ENCODE measurements around the gene OPRM1.

Gene OPRM1

DNA sequence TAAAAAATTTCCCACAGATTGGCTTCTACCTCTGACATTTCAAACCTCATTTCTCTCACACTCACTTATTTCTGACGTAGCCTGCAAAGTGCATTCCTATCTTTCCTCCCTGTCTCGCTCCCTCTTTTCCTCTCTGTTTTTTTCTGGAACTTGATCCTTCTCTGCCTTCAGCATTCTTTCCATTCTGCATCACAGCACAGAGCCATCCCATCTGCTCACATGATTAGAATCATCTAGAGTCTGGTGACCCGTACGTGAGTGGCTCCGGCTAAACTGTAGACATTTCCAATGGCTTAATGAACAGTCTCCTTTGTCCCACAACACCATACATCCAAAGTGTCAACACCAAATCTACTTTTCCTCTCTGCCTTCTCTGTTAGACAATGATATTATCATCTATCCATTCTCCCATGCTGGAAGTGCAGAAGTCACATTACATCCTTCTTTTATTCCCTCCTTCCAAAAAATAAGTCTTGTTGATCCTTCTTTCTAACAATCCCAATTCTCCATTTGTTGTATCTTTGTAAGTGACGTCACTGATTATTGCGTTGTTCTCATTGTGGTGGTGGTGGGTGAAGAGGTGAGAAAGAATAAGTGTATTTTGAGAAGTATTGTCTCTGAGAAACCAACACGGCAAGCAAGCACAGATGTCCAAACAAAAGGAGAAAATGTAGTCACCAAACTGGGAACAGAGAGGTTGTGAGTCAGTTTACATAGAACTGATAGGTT, 41.6 kb downstream of the OPRM1 start:
- Histone ChIP-seq H3K9ac (ENCODE audit: low read depth, low read length) (no peak overlapping the region), H3K27ac (ENCODE audit: low read length) (no peak overlapping the region), H3K4me2 (ENCODE audit: insufficient read depth, low read length) (no peak overlapping the region), H3K27me3 (ENCODE audit: insufficient read depth, low read length, poor library complexity) (no peaks in the 10 kb centered on the region), H4K20me1 (ENCODE audit: insufficient read depth, low read length) (no peaks in the 10 kb centered on the region), H2AFZ (ENCODE audit: low read depth, low read length) (no peak overlapping the region), H3K79me2 (ENCODE audit: insufficient read depth, low read length) (no peaks in the 10 kb centered on the region), H3K9me3 (ENCODE audit: insufficient read depth, low read length, severe bottlenecking) (no peaks in the 10 kb centered on the region), H3K4me3 (ENCODE audit: low read depth in 1 of 2, low read length in 2 of 2) (no peak overlapping the region), H3K4me1 (ENCODE audit: insufficient read depth, low read length) (no peaks in the 10 kb centered on the region), H3K36me3 (ENCODE audit: insufficient read depth, low read length) (no peaks in the 10 kb centered on the region)
- TF ChIP-seq CTCF (IDR thresholded peaks at IDR 0.05; ENCODE audit: borderline replicate concordance, extremely low read depth, low read length, poor library complexity, severe bottlenecking) (no peak), EZH2 (IDR thresholded peaks at IDR 0.05; ENCODE audit: borderline replicate concordance, low read depth, low read length, severe bottlenecking) (no peak)
- ATAC-seq (ENCODE audit: insufficient read depth, low read depth) (no peak), DNase-seq (no peak)

DNA sequence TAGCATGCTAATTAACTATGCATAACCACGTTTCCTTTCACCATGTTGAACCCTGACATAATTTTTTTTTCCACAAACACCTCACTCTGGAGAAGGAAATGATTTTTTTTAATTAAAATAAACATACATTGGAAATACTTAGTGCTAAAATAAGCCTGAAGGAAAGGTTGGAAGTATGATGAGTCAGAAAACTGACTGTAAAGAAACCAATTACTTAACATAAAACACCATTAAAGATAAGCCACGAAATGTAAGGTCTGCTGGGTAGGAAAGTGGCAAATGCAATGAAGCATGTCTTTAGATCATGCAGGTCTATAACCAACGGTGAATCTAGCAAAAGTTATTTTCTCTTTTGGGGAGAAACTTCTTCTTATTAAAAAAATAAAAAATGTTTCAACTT, 47.5 kb downstream of the OPRM1 start:
- Histone ChIP-seq H3K27ac (ENCODE audit: low read length) (no peak overlapping the region), H3K4me2 (ENCODE audit: insufficient read depth, low read length) (no peak overlapping the region), H3K4me3 (ENCODE audit: low read depth in 1 of 2, low read length in 2 of 2) (no peak overlapping the region), H3K4me1 (ENCODE audit: insufficient read depth, low read length) (no peaks in the 10 kb centered on the region), H2AFZ (ENCODE audit: low read depth, low read length) (no peak overlapping the region), H4K20me1 (ENCODE audit: insufficient read depth, low read length) (no peaks in the 10 kb centered on the region), H3K27me3 (ENCODE audit: insufficient read depth, low read length, poor library complexity) (no peaks in the 10 kb centered on the region), H3K36me3 (ENCODE audit: insufficient read depth, low read length) (no peaks in the 10 kb centered on the region), H3K79me2 (ENCODE audit: insufficient read depth, low read length) (no peaks in the 10 kb centered on the region), H3K9ac (ENCODE audit: low read depth, low read length) (no peak overlapping the region), H3K9me3 (ENCODE audit: insufficient read depth, low read length, severe bottlenecking) (no peaks in the 10 kb centered on the region)
- TF ChIP-seq CTCF (IDR thresholded peaks at IDR 0.05; ENCODE audit: borderline replicate concordance, extremely low read depth, low read length, poor library complexity, severe bottlenecking) (no peak), EZH2 (IDR thresholded peaks at IDR 0.05; ENCODE audit: borderline replicate concordance, low read depth, low read length, severe bottlenecking) (no peak)
- no peak for ATAC-seq (ENCODE audit: insufficient read depth, low read depth)
- no peak for DNase-seq

GRCh38 chr6:154092326-154092962, 53.4 kb downstream of the OPRM1 start:
- Histone ChIP-seq H2AFZ (ENCODE audit: low read depth, low read length) (no peak overlapping the region), H3K9me3 (ENCODE audit: insufficient read depth, low read length, severe bottlenecking) (no peaks in the 10 kb centered on the region), H3K36me3 (ENCODE audit: insufficient read depth, low read length) (no peaks in the 10 kb centered on the region), H3K4me3 (ENCODE audit: low read depth in 1 of 2, low read length in 2 of 2) (no peak overlapping the region), H3K4me1 (ENCODE audit: insufficient read depth, low read length) (no peaks in the 10 kb centered on the region), H4K20me1 (ENCODE audit: insufficient read depth, low read length) (no peaks in the 10 kb centered on the region), H3K9ac (ENCODE audit: low read depth, low read length) (no peak overlapping the region), H3K4me2 (ENCODE audit: insufficient read depth, low read length) (no peak overlapping the region), H3K79me2 (ENCODE audit: insufficient read depth, low read length) (no peaks in the 10 kb centered on the region), H3K27ac (ENCODE audit: low read length) (no peak overlapping the region), H3K27me3 (ENCODE audit: insufficient read depth, low read length, poor library complexity) (peaks cover 4% of the 10 kb centered on the region)
- DNase-seq (no peak), ATAC-seq (ENCODE audit: insufficient read depth, low read depth) (no peak)
- no peak for TF ChIP-seq EZH2 (IDR thresholded peaks at IDR 0.05; ENCODE audit: borderline replicate concordance, low read depth, low read length, severe bottlenecking)
- no peak for TF ChIP-seq CTCF (IDR thresholded peaks at IDR 0.05; ENCODE audit: borderline replicate concordance, extremely low read depth, low read length, poor library complexity, severe bottlenecking)
